Fibroblast of skin of scalp (primary cell): ENCODE results near the gene ZNF674.
"Not testable (repeated sequence)": the region's sequence is repeated elsewhere in the genome, so short reads cannot be mapped to it uniquely, and the experiment has no call there.

Experiments used
- DNase-seq: peaks from one replicate; pipeline ENCODE4 v3.0.0-alpha.2; 2013

The ZNF674 gene

GRCh38 chrX:46569621-46570020 lies 24.4 kb upstream of the ZNF674 start:
- no peak for DNase-seq

GRCh38 chrX:46567388-46567787 lies 22.2 kb upstream of the ZNF674 start:
- no peak for DNase-seq

- DNase-seq = no peak
Measured at GRCh38 chrX:46561824-46562657, 16.8 kb upstream of the ZNF674 start.

- DNase-seq = no peak
Measured at GRCh38 chrX:46559062-46559461, 13.8 kb upstream of the ZNF674 start.

- no peak for DNase-seq
Measured at GRCh38 chrX:46554942-46555341, 9.7 kb upstream of the ZNF674 start.

DNA sequence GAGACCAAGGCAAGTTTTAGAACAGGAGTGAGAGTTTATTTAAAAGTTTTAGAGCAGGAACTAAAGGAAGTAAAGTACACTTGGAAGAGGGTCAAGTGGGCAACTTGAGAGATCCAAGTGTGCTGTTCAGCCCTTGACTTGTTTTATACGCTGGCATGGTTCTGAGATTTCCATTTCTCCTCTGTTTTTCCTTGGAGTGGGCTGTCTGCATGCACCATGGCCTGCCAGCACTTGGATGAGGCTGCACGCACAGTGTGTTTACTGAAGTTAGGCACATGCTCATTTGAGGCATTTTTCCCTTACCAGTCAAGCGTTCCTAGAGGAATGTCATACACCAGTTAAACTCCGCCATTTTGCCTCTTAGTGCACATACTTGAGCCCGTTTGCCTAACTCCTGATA lies 8.7 kb upstream of the ZNF674 start:
- no peak for DNase-seq

DNA sequence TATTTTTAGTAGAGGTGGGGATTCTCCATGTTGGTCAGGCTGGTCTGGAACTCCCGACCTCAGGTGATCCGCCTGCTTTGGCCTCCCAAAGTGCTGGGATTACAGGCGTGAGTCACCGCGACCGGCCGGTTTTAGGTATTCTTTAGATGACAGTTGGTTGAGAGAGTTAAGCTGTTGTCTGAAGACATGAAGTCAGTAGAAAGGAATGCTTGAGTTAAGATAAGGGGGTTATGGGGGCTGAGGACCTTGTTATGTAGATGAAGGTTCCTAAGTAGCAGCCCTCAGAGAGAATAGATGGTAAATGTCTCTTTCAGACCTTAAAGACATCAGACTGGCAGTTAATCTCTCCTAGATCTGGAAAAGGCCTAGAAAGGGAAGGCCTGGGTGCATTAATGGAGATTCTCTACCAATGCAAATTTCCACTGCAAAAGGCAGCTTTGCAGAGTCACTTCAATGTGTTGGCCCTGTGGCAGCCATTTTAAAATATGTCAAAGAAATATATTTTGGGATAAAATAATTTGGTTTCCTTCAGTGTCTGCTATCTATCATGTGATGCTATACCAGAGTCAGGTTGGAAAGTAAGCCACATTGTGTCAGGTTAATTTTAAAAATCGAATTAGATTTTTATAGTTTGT lies 6.4 kb upstream of the ZNF674 start:
- DNase-seq = peak; percentile 56

DNA sequence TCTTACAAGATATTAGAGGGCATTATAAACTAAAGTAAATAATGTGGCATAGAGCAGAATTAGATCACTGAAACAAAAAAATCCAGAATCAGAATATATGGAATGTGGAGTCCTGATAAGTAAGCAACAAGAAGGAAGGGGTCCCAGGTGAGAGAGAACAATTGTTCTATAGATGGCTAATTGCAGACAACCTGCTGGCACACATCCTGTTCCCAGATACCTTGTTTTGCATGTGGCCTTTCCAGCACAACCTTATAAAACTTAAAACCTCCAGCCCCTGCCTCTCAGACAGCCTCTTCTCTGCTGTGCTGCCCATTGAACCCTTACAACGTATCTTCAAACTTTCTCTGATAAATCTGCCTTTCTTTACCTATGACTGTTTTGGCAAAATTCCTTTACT lies 4.7 kb upstream of the ZNF674 start:
- no peak for DNase-seq

DNA sequence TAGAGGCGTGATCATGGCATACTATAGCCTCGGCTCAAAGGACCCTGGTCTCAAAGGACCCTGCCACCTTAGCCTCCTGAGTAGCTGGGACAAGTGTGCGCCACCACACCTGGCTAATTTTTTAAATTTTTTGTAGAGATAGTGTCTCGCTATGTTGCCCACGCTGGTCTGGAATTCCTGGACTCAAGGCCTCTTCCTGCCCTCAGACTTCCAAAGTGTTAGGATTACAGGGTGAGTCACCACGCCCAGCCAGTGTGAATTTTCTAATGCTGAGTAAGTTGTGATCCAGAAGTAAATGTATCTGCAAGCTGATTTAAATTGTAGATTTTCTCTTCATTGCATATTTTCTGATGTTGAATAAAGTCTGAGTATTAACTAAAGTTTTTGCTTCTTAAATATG lies 2.6 kb upstream of the ZNF674 start:
- DNase-seq = peak; percentile 85

DNA sequence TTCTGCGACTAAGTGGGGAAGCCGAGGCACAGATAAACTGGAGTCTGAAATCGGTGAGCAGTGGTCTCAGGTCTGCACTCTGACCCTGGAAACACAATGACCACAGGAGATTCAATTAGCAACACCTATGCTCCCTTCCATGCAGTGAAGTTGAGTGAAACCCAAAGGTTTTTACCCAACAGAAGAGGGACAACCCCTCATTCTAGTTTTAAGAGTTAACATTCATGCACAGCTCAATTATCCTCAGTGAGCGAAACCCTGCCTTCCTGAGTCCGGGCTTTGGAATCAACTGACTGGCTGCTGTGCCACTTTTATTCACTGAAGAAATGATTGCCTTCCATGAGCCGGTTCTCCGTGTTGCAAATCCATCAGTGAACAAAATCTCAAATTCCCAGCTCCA lies 694 bp downstream of the ZNF674 start:
- DNase-seq = not testable (repeated sequence)

GRCh38 chrX:46543441-46543840 lies 1.8 kb downstream of the ZNF674 start:
- no peak for DNase-seq

GRCh38 chrX:46531442-46531841 lies 13.8 kb downstream of the ZNF674 start:
- no peak for DNase-seq

DNA sequence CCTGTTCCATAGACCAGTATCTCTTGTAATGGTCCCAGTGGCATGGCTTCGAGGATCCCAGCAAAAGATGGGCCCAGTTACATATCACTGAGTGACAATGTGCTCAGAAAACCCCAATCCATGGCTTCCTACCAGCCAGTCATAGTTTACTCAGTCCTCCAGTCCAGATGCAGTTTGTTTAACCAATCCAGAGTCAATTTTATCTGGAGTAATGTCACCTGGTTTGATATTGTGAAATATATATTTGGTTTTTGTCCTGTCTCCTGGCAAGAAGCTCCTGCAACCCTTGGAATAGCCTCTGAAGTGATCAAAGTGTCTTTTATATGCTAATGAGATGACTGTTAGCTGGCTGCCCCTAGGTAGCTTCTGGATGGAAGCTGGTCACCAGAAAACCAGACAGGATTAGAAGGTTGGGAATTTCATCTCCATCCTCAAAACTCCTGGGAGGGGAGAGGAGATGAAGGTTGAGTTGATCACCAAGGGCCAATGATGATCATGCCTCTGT lies 14.8 kb downstream of the ZNF674 start:
- not testable (repeated sequence) for DNase-seq

DNA sequence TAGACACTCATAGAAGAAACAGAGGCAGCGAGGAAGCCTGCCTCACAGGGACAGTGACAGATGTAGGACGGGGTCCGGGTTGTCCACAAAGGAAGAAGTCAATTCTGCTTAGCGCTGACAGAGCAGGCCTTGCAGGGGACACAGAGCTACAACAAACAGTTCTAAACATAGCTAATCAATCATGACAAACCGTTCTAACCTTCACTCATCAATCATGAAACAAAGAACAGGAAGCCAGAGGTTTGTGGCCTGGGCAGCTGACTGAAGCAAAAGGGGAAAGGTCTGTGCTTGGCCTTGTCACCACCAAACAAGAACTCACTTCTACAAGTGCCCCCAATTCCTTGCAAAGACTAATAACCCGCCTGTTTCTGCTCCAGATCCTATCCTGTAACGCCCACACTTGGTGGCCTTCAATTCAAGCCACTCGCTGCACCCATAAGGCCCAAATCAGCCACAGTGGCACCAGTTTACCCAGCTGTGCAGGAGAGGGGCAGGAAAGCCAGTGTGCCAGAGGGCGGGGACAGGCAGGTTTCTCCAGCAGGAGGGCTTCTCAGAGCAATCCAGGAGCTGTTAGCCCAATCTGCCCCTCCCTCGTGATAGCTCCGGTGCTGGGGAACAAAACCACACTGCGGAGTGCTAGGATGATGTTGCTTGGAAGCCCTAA lies 15.3 kb downstream of the ZNF674 start:
- not testable (repeated sequence) for DNase-seq

GRCh38 chrX:46528640-46529039 lies 16.6 kb downstream of the ZNF674 start:
- not testable (repeated sequence) for DNase-seq

- no peak for DNase-seq
Measured at GRCh38 chrX:46506076-46506475, 39.1 kb downstream of the ZNF674 start.

DNA sequence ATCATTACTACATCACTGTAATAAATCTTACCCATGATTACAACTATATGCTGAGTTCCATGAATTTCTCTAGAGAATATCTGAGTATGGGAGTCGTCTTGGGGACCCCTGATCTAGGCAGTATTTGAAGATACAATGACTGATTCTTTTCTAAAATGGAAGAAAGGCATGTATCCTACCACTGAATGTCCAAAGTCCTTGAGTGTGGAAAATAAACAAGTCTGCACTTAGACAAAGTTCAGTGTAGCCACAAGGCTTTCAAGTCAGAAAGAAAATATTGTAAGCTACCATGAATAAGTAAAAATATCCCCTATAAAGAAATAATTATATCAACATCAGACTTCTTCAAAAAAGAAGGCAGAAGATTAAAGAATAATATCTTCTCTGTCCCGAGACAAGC lies 42.4 kb downstream of the ZNF674 start:
- DNase-seq = no peak

- no peak for DNase-seq
Measured at GRCh38 chrX:46500054-46500453, 45.2 kb downstream of the ZNF674 start.

- no peak for DNase-seq
Measured at GRCh38 chrX:46488712-46489111, 56.5 kb downstream of the ZNF674 start.

GRCh38 chrX:46485897-46486296 lies 59.3 kb downstream of the ZNF674 start:
- DNase-seq = no peak

GRCh38 chrX:46478634-46479033 lies 66.6 kb downstream of the ZNF674 start:
- not testable (repeated sequence) for DNase-seq

DNA sequence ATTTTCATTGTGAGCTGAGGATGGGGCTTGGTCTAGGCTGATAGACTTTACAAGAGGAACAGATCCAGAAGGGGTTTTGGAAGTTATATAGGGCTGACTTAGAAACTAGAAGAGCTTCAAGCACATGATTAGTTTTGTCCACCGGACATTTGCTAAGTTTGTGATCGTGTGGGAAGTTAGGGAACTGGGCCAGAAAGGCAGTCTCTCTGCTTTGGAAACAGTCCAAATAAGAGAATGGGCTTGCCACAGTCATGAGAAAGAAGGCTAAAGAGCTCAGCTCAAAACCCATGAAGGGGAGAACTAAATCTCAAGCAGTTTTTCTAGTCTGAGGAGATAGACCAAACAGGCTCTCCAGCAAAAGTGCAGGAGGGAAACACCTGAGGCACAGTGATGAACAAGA lies 67.8 kb downstream of the ZNF674 start:
- no peak for DNase-seq

- no peak for DNase-seq
Measured at GRCh38 chrX:46465203-46465602, 80.0 kb downstream of the ZNF674 start.

GRCh38 chrX:46463682-46464081 lies 81.5 kb downstream of the ZNF674 start:
- no peak for DNase-seq
